Breast epithelium (tissue), 4 donors: ENCODE data around the gene TPRN. TPM values are rescaled to one million over a fixed set of nuclear protein-coding genes. Genes with fewer than 3 reads are reported as not detected.
A peak's percentile ranks its signal among the peaks of the same experiment; 100 is the strongest.

Experiments
- DNase-seq, 2 donors: peaks; one replicate each; pipeline ENCODE4 v3.0.0-alpha.2; 2019; ENCODE audit warnings: low spot score in 2 of 2
- H3K27ac ChIP-seq, 2 donors: fragments of 200-600 bp; sonication (generic) in 1 of 2; one replicate each; pipeline ENCODE4 v1.5.1; 2016 to 2019; ENCODE audit warnings: mild to moderate bottlenecking in 1 of 2
- H3K27me3 ChIP-seq, 2 donors: fragments of 200-600 bp; sonication (generic) in 1 of 2; one replicate each; pipeline versions ENCODE4 v1.5.1 to v1.6.0; 2017 to 2019; ENCODE audit warnings: control low read depth in 1 of 2, mild to moderate bottlenecking in 1 of 2
- H3K36me3 ChIP-seq: fragments of 200-600 bp; one replicate; pipeline ENCODE4 v1.5.1; 2019
- H3K4me1 ChIP-seq, 2 donors: fragments of 200-600 bp; sonication (generic); one replicate each; pipeline ENCODE4 v1.5.1; 2016 to 2019; ENCODE audit warnings: control low read depth in 1 of 2
- H3K4me3 ChIP-seq, 3 donors: fragments of 200-600 bp; sonication (generic); 1 replicate in 2 of 3; 2 replicates in 1 of 3; pipeline ENCODE4 v1.5.1; 2016 to 2019; ENCODE audit warnings: mild to moderate bottlenecking in 3 of 3, moderate library complexity in 2 of 3
- H3K9me3 ChIP-seq, 2 donors: fragments of 200-600 bp; sonication (generic) in 1 of 2; one replicate each; pipeline ENCODE4 v1.5.1; 2016 to 2019; ENCODE audit warnings: control low read depth in 1 of 2
- CTCF ChIP-seq, 3 donors: fragments of 450-650 bp; IDR thresholded peaks; one replicate each; pipeline ENCODE4 v1.5.1; 2016 to 2017; ENCODE audit warnings: antibody characterized with exemption in 3 of 3, mild to moderate bottlenecking in 3 of 3, moderate library complexity in 3 of 3
- POLR2A ChIP-seq: fragments of 450-650 bp; IDR thresholded peaks from one replicate; pipeline ENCODE4 v1.6.1; 2016; ENCODE audit warnings: antibody characterized with exemption, mild to moderate bottlenecking, moderate library complexity
- POLR2AphosphoS5 ChIP-seq, 3 donors: sonication (generic); formaldehyde crosslinking; IDR thresholded peaks; one replicate each; pipeline ENCODE4 v1.6.1; 2017; ENCODE audit warnings: antibody characterized with exemption in 3 of 3
- intact Hi-C: fragments of 100-400 bp; cut with DNase I; formaldehyde crosslinking; loops from one replicate; pipeline ENCODE4 v1.15.1; 2023; ENCODE audit warnings: low total_unique reads
- total RNA-seq, 3 donors: library from RNA; depleted of rRNA; stranded (reverse); fragments of >200 nt; gene quantifications; one replicate each; pipeline ENCODE4 v1.1.0, GENCODE V29; 2016

The TPRN gene
- total RNA-seq, 3 donors from 2014 or later = 4.0 to 9.2 (median 8.5) TPM

- H3K4me1 ChIP-seq = peaks cover 3 to 10% of the 10 kb centered on the region in 2 donors
- H3K36me3 ChIP-seq = no peaks in the 10 kb centered on the region
- no peaks in the 10 kb centered on the region for H3K9me3 ChIP-seq
- H3K27me3 ChIP-seq = peaks cover 20 to 100% of the 10 kb centered on the region in 2 donors
- intact Hi-C loops = no loop called here
- H3K27ac ChIP-seq = peak overlapping the region in 1 of 2 donors; percentile 39
- H3K4me3 ChIP-seq = peak overlapping the region; percentile 4 to 66 (median 45)
- DNase-seq = peak in 1 of 2 donors; percentile 43
- no peak for TF ChIP-seq POLR2AphosphoS5 (IDR thresholded peaks at IDR 0.05)
- peak in 1 of 3 donors; percentile 44 for TF ChIP-seq CTCF (IDR thresholded peaks at IDR 0.05)
Observed at GRCh38 chr9:137162505-137163364, 37.8 kb downstream of the TPRN start.

DNA sequence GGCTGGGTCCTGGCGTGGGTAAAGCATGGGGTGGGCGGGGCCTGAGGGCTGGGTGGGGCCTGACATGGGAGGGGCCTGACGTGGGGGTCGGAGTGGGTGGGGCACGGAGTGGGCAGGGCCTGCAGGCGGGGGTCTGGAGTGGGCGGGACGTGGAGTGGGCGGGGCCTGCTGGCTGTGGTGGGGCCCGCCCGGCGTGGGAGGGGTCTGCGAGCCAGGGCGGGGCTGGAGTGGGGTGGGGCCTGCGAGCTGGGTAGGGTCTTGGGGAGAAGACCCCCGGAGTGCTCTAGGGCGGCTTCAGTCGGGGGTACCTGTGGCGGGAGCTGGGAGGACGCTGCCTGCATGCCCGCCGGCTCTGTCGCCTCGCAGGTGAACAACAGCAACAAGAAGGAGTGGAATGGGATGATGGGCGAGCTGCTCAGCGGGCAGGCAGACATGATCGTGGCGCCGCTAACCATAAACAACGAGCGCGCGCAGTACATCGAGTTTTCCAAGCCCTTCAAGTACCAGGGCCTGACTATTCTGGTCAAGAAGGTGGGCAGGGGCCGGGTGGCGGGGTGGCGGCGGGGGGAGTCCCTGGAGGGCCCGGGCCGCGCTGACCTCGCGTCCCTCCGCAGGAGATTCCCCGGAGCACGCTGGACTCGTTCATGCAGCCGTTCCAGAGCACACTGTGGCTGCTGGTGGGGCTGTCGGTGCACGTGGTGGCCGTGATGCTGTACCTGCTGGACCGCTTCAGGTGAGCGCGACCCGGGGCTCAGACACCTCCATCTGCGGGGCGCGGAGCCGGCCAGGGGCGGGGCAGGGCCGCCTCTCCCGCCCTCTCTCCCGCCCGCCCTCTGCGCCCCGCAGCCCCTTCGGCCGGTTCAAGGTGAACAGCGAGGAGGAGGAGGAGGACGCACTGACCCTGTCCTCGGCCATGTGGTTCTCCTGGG lies 38.7 kb downstream of the TPRN start:
- H3K36me3 ChIP-seq = no peaks in the 10 kb centered on the region
- no peaks in the 10 kb centered on the region for H3K9me3 ChIP-seq
- H3K27ac ChIP-seq = no peak overlapping the region
- H3K27me3 ChIP-seq = peaks cover 16 to 100% of the 10 kb centered on the region in 2 donors
- DNase-seq = no peak
- intact Hi-C loops = no loop called here
- H3K4me1 ChIP-seq = peaks cover under 1 to 4% of the 10 kb centered on the region in 2 donors
- TF ChIP-seq CTCF (IDR thresholded peaks at IDR 0.05) = no peak
- TF ChIP-seq POLR2AphosphoS5 (IDR thresholded peaks at IDR 0.05) = no peak
- no peak for TF ChIP-seq POLR2A
- peak overlapping the region in 2 of 3 donors; percentile 45 to 66 for H3K4me3 ChIP-seq

DNA sequence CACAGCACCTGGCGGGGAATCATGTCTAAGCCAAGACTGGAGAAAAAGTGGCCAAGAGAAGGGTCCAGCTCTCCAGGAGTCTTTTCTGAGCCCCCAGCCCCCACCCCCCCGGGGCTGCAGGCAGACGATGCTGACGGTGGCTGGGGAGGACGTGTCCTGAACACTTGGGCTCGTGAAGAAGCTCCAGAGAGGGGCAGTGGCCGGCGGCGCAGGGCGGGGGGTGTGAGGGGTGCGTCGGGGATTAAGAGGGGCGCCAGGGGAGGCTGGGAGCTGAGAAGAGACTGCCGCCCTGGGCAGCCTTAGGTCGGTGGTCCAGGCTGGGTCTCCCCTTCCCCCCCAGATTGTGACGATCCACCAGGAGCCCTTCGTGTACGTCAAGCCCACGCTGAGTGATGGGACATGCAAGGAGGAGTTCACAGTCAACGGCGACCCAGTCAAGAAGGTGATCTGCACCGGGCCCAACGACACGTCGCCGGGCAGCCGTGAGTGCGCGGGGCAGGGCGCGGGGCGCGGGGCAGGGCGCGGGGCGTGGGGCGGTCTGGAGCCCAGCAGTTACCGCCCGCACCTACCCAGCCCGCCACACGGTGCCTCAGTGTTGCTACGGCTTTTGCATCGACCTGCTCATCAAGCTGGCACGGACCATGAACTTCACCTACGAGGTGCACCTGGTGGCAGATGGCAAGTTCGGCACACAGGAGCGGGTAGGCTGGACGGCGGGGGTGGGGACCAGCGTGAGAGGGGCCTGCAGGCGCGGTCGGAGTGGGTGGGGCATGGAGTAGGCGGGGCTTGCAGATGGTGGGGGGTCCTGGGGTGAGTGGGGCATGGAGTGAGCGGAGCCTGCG lies 39.6 kb downstream of the TPRN start:
- peaks cover 0 to 4% of the 10 kb centered on the region in 2 donors for H3K4me1 ChIP-seq
- H3K4me3 ChIP-seq = peak overlapping the region in 1 of 3 donors; percentile 66
- TF ChIP-seq POLR2AphosphoS5 (IDR thresholded peaks at IDR 0.05) (no peak), CTCF (IDR thresholded peaks at IDR 0.05) (no peak), POLR2A (no peak)
- no peak overlapping the region for H3K27ac ChIP-seq
- H3K36me3 ChIP-seq = no peaks in the 10 kb centered on the region
- no peaks in the 10 kb centered on the region for H3K9me3 ChIP-seq
- H3K27me3 ChIP-seq = peaks cover 11 to 100% of the 10 kb centered on the region in 2 donors
- no peak for DNase-seq
- intact Hi-C loops = no loop called here

- H3K36me3 ChIP-seq = no peaks in the 10 kb centered on the region
- peaks cover 7 to 100% of the 10 kb centered on the region in 2 donors for H3K27me3 ChIP-seq
- TF ChIP-seq CTCF (IDR thresholded peaks at IDR 0.05) (no peak), POLR2A (no peak), POLR2AphosphoS5 (IDR thresholded peaks at IDR 0.05) (no peak)
- no peak overlapping the region for H3K4me3 ChIP-seq
- intact Hi-C loops = no loop called here
- H3K4me1 ChIP-seq = peaks cover 0 to 4% of the 10 kb centered on the region in 2 donors
- no peaks in the 10 kb centered on the region for H3K9me3 ChIP-seq
- DNase-seq = no peak
- H3K27ac ChIP-seq = no peak overlapping the region
Observed at GRCh38 chr9:137160054-137160425, 40.5 kb downstream of the TPRN start.
